HepG2 (cell line): ENCODE data around the gene ATR. TPM values are rescaled to one million over a fixed set of nuclear protein-coding genes. Genes with fewer than 3 reads are reported as not detected.

Experiments used
- ARID5B ChIP-seq: IDR thresholded peaks from 2 replicates; pipeline ENCODE4 v1.4.0; 2020; ENCODE audit warnings: mild to moderate bottlenecking, missing genetic modification reagents
- CEBPB ChIP-seq: IDR thresholded peaks from 2 replicates; pipeline ENCODE4 v1.6.1; 2011; ENCODE audit warnings: low read depth, low read length, improper control_type of control experiment, borderline replicate concordance
- ERF ChIP-seq: IDR thresholded peaks from 2 replicates; pipeline ENCODE4 v1.6.1; 2018; ENCODE audit warnings: missing biosample characterization, missing genetic modification reagents
- FOSL1 ChIP-seq: sonication (generic); formaldehyde crosslinking; IDR thresholded peaks from 2 replicates; pipeline ENCODE4 v1.9.0; 2021; ENCODE audit warnings: missing genetic modification reagents, borderline replicate concordance
- PRDM10 ChIP-seq: sonication (generic); formaldehyde crosslinking; IDR thresholded peaks from 2 replicates; pipeline ENCODE4 v1.4.0; 2020; ENCODE audit warnings: low read depth, missing genetic modification reagents
- RARG ChIP-seq: sonication (generic); formaldehyde crosslinking; IDR thresholded peaks from 2 replicates; pipeline ENCODE4 v1.4.0; 2020; ENCODE audit warnings: low read depth, mild to moderate bottlenecking, missing genetic modification reagents
- SMAD3 ChIP-seq: sonication (generic); formaldehyde crosslinking; IDR thresholded peaks from 2 replicates; pipeline ENCODE4 v1.4.0; 2020; ENCODE audit warnings: missing genetic modification reagents
- ZFP82 ChIP-seq: sonication (generic); formaldehyde crosslinking; IDR thresholded peaks from 2 replicates; pipeline ENCODE4 v1.5.1; 2020; ENCODE audit warnings: mild to moderate bottlenecking, missing genetic modification reagents, borderline replicate concordance
- ZKSCAN5 ChIP-seq: sonication (generic); formaldehyde crosslinking; IDR thresholded peaks from 2 replicates; pipeline ENCODE4 v1.5.1; 2020; ENCODE audit warnings: mild to moderate bottlenecking, missing genetic modification reagents
- ZNF7 ChIP-seq: IDR thresholded peaks from 2 replicates; pipeline ENCODE4 v1.6.1; 2016; ENCODE audit warnings: missing biosample characterization, missing genetic modification reagents
- polyA plus RNA-seq, 8 experiments: library from polyadenylated mRNA; depleted of rRNA in 3 of 8; stranded (reverse) in 7 of 8; unstranded in 1 of 8; fragments of >200 nt; fragmentation: Illumina TruSeq in 4 of 8; extraction: Trizol in 4 of 8; gene quantifications; 2 replicates each; pipeline versions ENCODE4 v1.2.1 to v1.2.3, GENCODE V29; 2011 to 2016; ENCODE audit warnings: low read depth in 4 of 8, missing spikeins in 1 of 8, mixed read lengths in 1 of 8; ENCODE audit not compliant: insufficient read depth in 1 of 8
- total RNA-seq, 5 experiments: library from RNA; depleted of rRNA; stranded (reverse); fragments of >200 nt; fragmentation: Illumina TruSeq; extraction: Trizol; gene quantifications; 2 replicates each; pipeline ENCODE4 v1.2.3, GENCODE V29; 2016; ENCODE audit warnings: low read depth in 1 of 5

The ATR gene
- total and polyA plus RNA-seq, 2 of the 13 experiments (the other 11 are each of a cell fraction or from before 2014, with no cell fraction given): 6.6 to 17.0 TPM

- peak; percentile 19; the same call in 1 of the 2 replicates for TF ChIP-seq ARID5B
- no peak for TF ChIP-seq ZNF7 (CRISPR knock-in tag)
- no peak for TF ChIP-seq ERF (CRISPR knock-in tag)
- TF ChIP-seq PRDM10 (CRISPR knock-in tag): no peak
- TF ChIP-seq RARG (CRISPR knock-in tag): no peak
- no peak for TF ChIP-seq ZFP82 (CRISPR knock-in tag)
- no peak for TF ChIP-seq ZKSCAN5 (CRISPR knock-in tag)
- peak; percentile 62; the same call in 1 of the 2 replicates for TF ChIP-seq CEBPB
- TF ChIP-seq FOSL1: no peak
- TF ChIP-seq SMAD3 (CRISPR knock-in tag): no peak
- TF ChIP-seq, all 625 proteins: peak for 6
Observed at GRCh38 chr3:142489572-142490323, 88.8 kb downstream of the ATR start (continued).
